Small intestine (tissue), 4 donors: ENCODE measurements around the gene MROH2B. TPM values are rescaled to one million over a fixed set of nuclear protein-coding genes. Genes with fewer than 3 reads are reported as not detected.

ENCODE experiments used
- polyA plus RNA-seq, 4 donors: library from polyadenylated mRNA; stranded (reverse) in 3 of 4; unstranded in 1 of 4; fragments of 200-250 nt in 3 of 4; fragments of 120-200 nt in 1 of 4; gene quantifications; one replicate each; pipeline versions ENCODE4 v1.2.1 to v1.2.3, GENCODE V29; 2013
- donor health status: healthy with polysubstance abuse.
- donor health status: Bipolar disorder and iron deficiency.
- donor health status: healthy.

MROH2B gene
- polyA plus RNA-seq, 4 donors: 0.01 TPM; not detected in 3

Other genes with a start within 250 kb of the MROH2B start
- gene RPL37, start 236.1 kb downstream of the MROH2B start, polyA plus RNA-seq: 1,000 to 10,000 TPM; 1,027 to 2,589 (median 1,856) TPM
- gene CARD6, start 230.0 kb downstream of the MROH2B start, polyA plus RNA-seq: 1 to 10 TPM; 1.5 to 8.8 (median 6.8) TPM
- gene C7, start 161.8 kb downstream of the MROH2B start, polyA plus RNA-seq: 100 to 1,000 TPM in 1 of 4 donors, 10 to 100 TPM in 1, 1 to 10 TPM in 2; 1.1 to 111 (median 12.1) TPM
- gene C6, start 142.2 kb upstream of the MROH2B start, polyA plus RNA-seq: 100 to 1,000 TPM in 1 of 4 donors, under 1 TPM in 3; 0.27 to 122 (median 0.71) TPM